IMR-90 (cell line): ENCODE measurements around the gene SLC6A7. TPM values are rescaled to one million over a fixed set of nuclear protein-coding genes. Genes with fewer than 3 reads are reported as not detected.

ENCODE experiments used
- ATAC-seq: fragments of 200-7000 bp; cut with Tn5 transposase; 2 replicates; pipeline ENCODE4 v1.9.1; 2020; ENCODE audit warnings: low read depth, mild to moderate bottlenecking, moderate library complexity
- BruUV-seq: library from RNA; stranded (reverse); fragments of 400-500 nt; replicated peaks from 2 replicates; lab custom pipeline; 2021; lab: Mats Ljungman, UMichigan
- CTCF ChIA-PET: fragments of 300-600 bp; formaldehyde crosslinking; extraction: SDS; loops from one replicate; lab custom pipeline; 2021; ENCODE audit warnings: antibody characterized with exemption; lab: Yijun Ruan, JAX
- POLR2A ChIA-PET: fragments of 300-600 bp; sonication (Branson Sonifier 250); formaldehyde crosslinking; loops from one replicate; lab custom pipeline; 2022; ENCODE audit warnings: antibody characterized with exemption; ENCODE audit not compliant: unreplicated experiment; lab: Charles Lee
- DNase-seq: peaks from one replicate; pipeline ENCODE4 v3.0.0; 2013
- H2AFZ ChIP-seq: replicated peaks from 2 replicates; pipeline ENCODE3; 2013; ENCODE audit warnings: low read length, mild to moderate bottlenecking; ENCODE audit not compliant: poor library complexity
- H2AK5ac ChIP-seq: 2 replicates; pipeline ENCODE4 v1.6.1; 2013; ENCODE audit warnings: low read depth, low read length, inconsistent platforms
- H2AK9ac ChIP-seq: replicated peaks from 2 replicates; pipeline ENCODE3; 2013; ENCODE audit warnings: mild to moderate bottlenecking, low read depth, low read length, moderate library complexity; ENCODE audit not compliant: poor library complexity
- H2BK120ac ChIP-seq: 2 replicates; pipeline ENCODE4 v1.6.1; 2013; ENCODE audit warnings: low read depth, low read length, inconsistent platforms
- H2BK15ac ChIP-seq: 3 replicates; pipeline ENCODE4 v1.6.1; 2013; ENCODE audit warnings: low read depth, low read length, inconsistent platforms
- H2BK20ac ChIP-seq: 2 replicates; pipeline ENCODE4 v1.6.1; 2013; ENCODE audit warnings: low read depth, mild to moderate bottlenecking, inconsistent platforms, low read length, moderate library complexity
- H2BK5ac ChIP-seq: 2 replicates; pipeline ENCODE4 v1.6.1; 2013; ENCODE audit warnings: mild to moderate bottlenecking, low read depth, low read length, inconsistent platforms; ENCODE audit not compliant: poor library complexity, severe bottlenecking
- H3K14ac ChIP-seq: replicated peaks from 2 replicates; pipeline ENCODE4 v1.6.1; 2013; ENCODE audit warnings: low read depth, low read length, inconsistent platforms
- H3K18ac ChIP-seq: 2 replicates; pipeline ENCODE4 v1.6.1; 2013; ENCODE audit warnings: low read depth, low read length, control low read depth
- H3K23ac ChIP-seq: 2 replicates; pipeline ENCODE4 v1.6.1; 2013; ENCODE audit warnings: low read depth, low read length, inconsistent platforms
- H3K27ac ChIP-seq: 2 replicates; pipeline ENCODE4 v1.5.1; 2013; ENCODE audit warnings: mild to moderate bottlenecking, control low read depth, low read length; ENCODE audit not compliant: insufficient read depth
- H3K27me3 ChIP-seq: 2 replicates; pipeline ENCODE4 v1.6.1; 2013; ENCODE audit warnings: low read length; ENCODE audit not compliant: control insufficient read depth, insufficient read depth
- H3K36me3 ChIP-seq: 2 replicates; pipeline ENCODE4 v1.6.1; 2013; ENCODE audit warnings: low read length, mixed read lengths; ENCODE audit not compliant: control insufficient read depth, insufficient read depth
- H3K4ac ChIP-seq: 2 replicates; pipeline ENCODE4 v1.6.1; 2013; ENCODE audit warnings: low read depth, low read length, inconsistent platforms
- H3K4me1 ChIP-seq: 2 replicates; pipeline ENCODE4 v1.6.1; 2013; ENCODE audit warnings: low read length, mixed read lengths; ENCODE audit not compliant: control insufficient read depth, insufficient read depth
- H3K4me2 ChIP-seq: 2 replicates; pipeline ENCODE4 v1.6.1; 2013; ENCODE audit warnings: low read depth, mild to moderate bottlenecking, control low read depth, low read length, moderate library complexity
- H3K4me3 ChIP-seq: 2 replicates; pipeline ENCODE4 v1.5.1; 2013; ENCODE audit warnings: low read depth, mild to moderate bottlenecking, control low read depth, low read length, moderate library complexity; ENCODE audit not compliant: insufficient read depth
- H3K56ac ChIP-seq: 2 replicates; pipeline ENCODE4 v1.6.1; 2013; ENCODE audit warnings: low read length, inconsistent platforms; ENCODE audit not compliant: insufficient read depth; ENCODE audit errors: extremely low read depth
- H3K79me1 ChIP-seq, 2 experiments: 2 replicates each; pipeline ENCODE4 v1.6.1; 2013; ENCODE audit warnings: low read length in 2 of 2, inconsistent platforms in 1 of 2, low read depth in 1 of 2
- H3K9ac ChIP-seq: 2 replicates; pipeline ENCODE4 v1.6.1; 2013; ENCODE audit warnings: low read depth, low read length, control low read depth
- H3K9me1 ChIP-seq: 2 replicates; pipeline ENCODE4 v1.6.1; 2013; ENCODE audit warnings: low read length, inconsistent platforms; ENCODE audit not compliant: insufficient read depth
- H3K9me3 ChIP-seq: 2 replicates; pipeline ENCODE4 v1.6.1; 2013; ENCODE audit warnings: low read length; ENCODE audit not compliant: control insufficient read depth, insufficient read depth
- H4K20me1 ChIP-seq: 2 replicates; pipeline ENCODE4 v1.6.1; 2013; ENCODE audit warnings: low read length, inconsistent platforms; ENCODE audit not compliant: insufficient read depth
- H4K5ac ChIP-seq: 2 replicates; pipeline ENCODE4 v1.6.1; 2013; ENCODE audit warnings: mild to moderate bottlenecking, low read depth, low read length, control low read depth
- H4K8ac ChIP-seq, 2 experiments: 2 replicates each; pipeline ENCODE4 v1.6.1; 2013; ENCODE audit warnings: low read depth in 2 of 2, low read length in 2 of 2, control low read depth in 1 of 2, inconsistent platforms in 1 of 2
- H4K91ac ChIP-seq: 2 replicates; pipeline ENCODE4 v1.6.1; 2013; ENCODE audit warnings: low read depth, low read length, inconsistent platforms; ENCODE audit not compliant: insufficient read depth
- CHD1 ChIP-seq: IDR thresholded peaks from 2 replicates; pipeline ENCODE4 v1.6.1; 2012; ENCODE audit warnings: low read depth, low read length, improper control_type of control experiment
- FOS ChIP-seq: fragments of 150-350 bp; IDR thresholded peaks from 2 replicates; pipeline ENCODE4 v1.6.1; 2016; ENCODE audit warnings: low read depth, low read length
- MAFK ChIP-seq: IDR thresholded peaks from 2 replicates; pipeline ENCODE4 v1.6.1; 2012; ENCODE audit warnings: low read depth, low read length, improper control_type of control experiment
- MXI1 ChIP-seq: IDR thresholded peaks from 2 replicates; pipeline ENCODE4 v1.6.1; 2012; ENCODE audit warnings: low read depth, mild to moderate bottlenecking, low read length, moderate library complexity, borderline replicate concordance
- NFE2L2 ChIP-seq: fragments of 150-350 bp; IDR thresholded peaks from 2 replicates; pipeline ENCODE4 v1.6.1; 2016; ENCODE audit warnings: low read depth, mild to moderate bottlenecking, low read length
- RCOR1 ChIP-seq: IDR thresholded peaks from 2 replicates; pipeline ENCODE4 v1.6.1; 2012; ENCODE audit warnings: mild to moderate bottlenecking, low read length, improper control_type of control experiment; ENCODE audit not compliant: insufficient replicate concordance
- SMC3 ChIP-seq: fragments of 150-350 bp; IDR thresholded peaks from 2 replicates; pipeline ENCODE4 v1.6.1; 2016; ENCODE audit warnings: low read depth, mild to moderate bottlenecking, antibody characterized with exemption, low read length, moderate library complexity
- WGBS, 2 experiments: methylation state at CpG; one replicate each; pipeline versions ENCODE4 v1.1.5 to v1.1.7; 2013; ENCODE audit warnings: missing lambda C conversion rate in 2 of 2; ENCODE audit not compliant: insufficient read length in 1 of 2; ENCODE audit errors: extremely low coverage in 2 of 2; 5-methylcytosine and 5-hydroxymethylcytosine counted together
- dilution Hi-C: fragments of 300-500 bp; cut with HindIII; formaldehyde crosslinking; loops from one replicate; pipeline ENCODE4 v1.14.3; 2018; ENCODE audit warnings: low sequenced_read_pairs; ENCODE audit not compliant: unreplicated experiment
- in situ Hi-C: fragments of 300-500 bp; cut with MboI; formaldehyde crosslinking; loops from 3 replicates; pipeline ENCODE4 v1.14.3; 2019; ENCODE audit warnings: low sequenced_read_pairs, inconsistent platforms, mixed read lengths
- intact Hi-C: fragments of 100-400 bp; cut with micrococcal nuclease; formaldehyde crosslinking; loops from 2 replicates; pipeline ENCODE4 v1.10.0; 2022
- polyA plus RNA-seq, 3 experiments: library from polyadenylated mRNA; depleted of rRNA; stranded (reverse); fragments of >200 nt; gene quantifications; 2 replicates each; pipeline ENCODE4 v1.2.3, GENCODE V29; 2012; ENCODE audit warnings: low replicate concordance in 1 of 3
- total RNA-seq: library from RNA; depleted of rRNA; stranded (reverse); fragments of >200 nt; gene quantifications from 2 replicates; pipeline ENCODE4 v1.2.3, GENCODE V29; 2012
- TF ChIP-seq, protein P1 (sequence below): fragments of 150-350 bp; IDR thresholded peaks from 2 replicates; pipeline ENCODE4 v1.6.1; 2016; ENCODE audit warnings: low read depth, mild to moderate bottlenecking, low read length, moderate library complexity, borderline replicate concordance
- TF ChIP-seq, protein P2 (sequence below): conservative IDR thresholded peaks from 2 replicates; pipeline ENCODE4 v1.5.1; 2012; ENCODE audit warnings: mild to moderate bottlenecking, low read depth, low read length, improper control_type of control experiment
- TF ChIP-seq, protein P3 (sequence below): fragments of 150-350 bp; IDR thresholded peaks from 2 replicates; pipeline ENCODE4 v1.6.1; 2017; ENCODE audit warnings: mild to moderate bottlenecking, antibody characterized with exemption, low read length, low read depth

The SLC6A7 gene
- total and polyA plus RNA-seq, 2 of the 4 experiments (the other 2 are of a cell fraction): under 0.01 TPM; not detected in 1

DNA sequence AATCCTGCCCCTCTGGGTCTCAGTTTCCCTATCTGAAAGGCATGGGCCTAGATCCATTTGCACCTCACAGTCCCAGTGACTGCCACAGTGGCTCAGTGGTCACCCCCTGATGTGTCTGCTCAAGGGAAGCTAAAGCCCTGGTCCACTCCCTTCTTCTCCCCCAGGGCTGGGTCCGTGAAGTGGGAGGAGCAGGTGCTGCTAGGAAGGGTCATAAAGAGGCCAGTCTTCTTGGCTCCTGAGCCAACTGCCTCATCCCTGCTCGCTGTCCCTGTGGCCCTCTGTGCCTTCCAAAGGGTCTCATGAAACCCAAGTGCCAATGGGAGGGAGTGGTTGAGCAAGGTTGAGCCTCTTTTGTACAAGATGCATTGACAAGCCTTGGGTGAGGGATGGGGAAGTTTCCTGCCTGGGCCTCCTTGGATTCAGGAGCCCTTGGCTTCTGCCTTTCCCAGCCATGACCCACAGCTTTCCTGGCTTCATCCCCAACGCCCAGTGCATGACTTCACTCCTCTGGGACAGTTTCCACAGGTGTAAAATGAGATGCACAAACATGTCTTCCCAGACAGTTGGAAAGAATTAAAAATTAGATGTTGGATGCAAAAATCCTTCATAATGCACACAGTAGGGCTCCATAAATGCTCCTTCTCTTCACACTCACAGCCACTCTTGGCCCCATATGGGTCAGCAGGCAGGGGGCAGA, 1.6 kb upstream of the SLC6A7 start:
- Histone ChIP-seq H3K56ac (no peak overlapping the region), H3K18ac (no peak overlapping the region), H3K4me3 (no peak overlapping the region), H2AK5ac (no peak overlapping the region), H3K27me3 (peaks cover 93% of the 10 kb centered on the region), H3K9me1 (peaks cover 4% of the 10 kb centered on the region; the same call in 1 of the 2 replicates), H2BK5ac (no peak overlapping the region), H3K4me2 (no peak overlapping the region), H3K23ac (no peak overlapping the region), H3K27ac (no peak overlapping the region), H2AFZ (no peak overlapping the region), H2AK9ac (no peak overlapping the region), H4K20me1 (no peaks in the 10 kb centered on the region), H4K91ac (no peak overlapping the region), H3K14ac (no peak overlapping the region), H3K4me1 (peaks cover 2% of the 10 kb centered on the region; the same call in 1 of the 2 replicates), H2BK120ac (no peak overlapping the region), H3K9me3 (no peaks in the 10 kb centered on the region), H4K5ac (no peak overlapping the region), H2BK15ac (no peak overlapping the region), H3K9ac (no peak overlapping the region), H3K36me3 (no peaks in the 10 kb centered on the region), H2BK20ac (no peak overlapping the region), H3K4ac (no peak overlapping the region), H3K79me1 (no peaks in the 10 kb centered on the region), H4K8ac (no peak overlapping the region)
- no TSS peak for BruUV-seq
- no peak for ATAC-seq
- dilution Hi-C loops: no loop called here
- intact Hi-C loops: no loop called here
- ChIA-PET POLR2A (no interaction called here), CTCF (no interaction called here)
- DNase-seq: no peak
- no peak for TF ChIP-seq SMC3
- TF ChIP-seq NFE2L2: no peak
- TF ChIP-seq MXI1: no peak
- TF ChIP-seq, protein P1, sequence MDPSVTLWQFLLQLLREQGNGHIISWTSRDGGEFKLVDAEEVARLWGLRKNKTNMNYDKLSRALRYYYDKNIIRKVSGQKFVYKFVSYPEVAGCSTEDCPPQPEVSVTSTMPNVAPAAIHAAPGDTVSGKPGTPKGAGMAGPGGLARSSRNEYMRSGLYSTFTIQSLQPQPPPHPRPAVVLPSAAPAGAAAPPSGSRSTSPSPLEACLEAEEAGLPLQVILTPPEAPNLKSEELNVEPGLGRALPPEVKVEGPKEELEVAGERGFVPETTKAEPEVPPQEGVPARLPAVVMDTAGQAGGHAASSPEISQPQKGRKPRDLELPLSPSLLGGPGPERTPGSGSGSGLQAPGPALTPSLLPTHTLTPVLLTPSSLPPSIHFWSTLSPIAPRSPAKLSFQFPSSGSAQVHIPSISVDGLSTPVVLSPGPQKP: no peak
- TF ChIP-seq, protein P2, sequence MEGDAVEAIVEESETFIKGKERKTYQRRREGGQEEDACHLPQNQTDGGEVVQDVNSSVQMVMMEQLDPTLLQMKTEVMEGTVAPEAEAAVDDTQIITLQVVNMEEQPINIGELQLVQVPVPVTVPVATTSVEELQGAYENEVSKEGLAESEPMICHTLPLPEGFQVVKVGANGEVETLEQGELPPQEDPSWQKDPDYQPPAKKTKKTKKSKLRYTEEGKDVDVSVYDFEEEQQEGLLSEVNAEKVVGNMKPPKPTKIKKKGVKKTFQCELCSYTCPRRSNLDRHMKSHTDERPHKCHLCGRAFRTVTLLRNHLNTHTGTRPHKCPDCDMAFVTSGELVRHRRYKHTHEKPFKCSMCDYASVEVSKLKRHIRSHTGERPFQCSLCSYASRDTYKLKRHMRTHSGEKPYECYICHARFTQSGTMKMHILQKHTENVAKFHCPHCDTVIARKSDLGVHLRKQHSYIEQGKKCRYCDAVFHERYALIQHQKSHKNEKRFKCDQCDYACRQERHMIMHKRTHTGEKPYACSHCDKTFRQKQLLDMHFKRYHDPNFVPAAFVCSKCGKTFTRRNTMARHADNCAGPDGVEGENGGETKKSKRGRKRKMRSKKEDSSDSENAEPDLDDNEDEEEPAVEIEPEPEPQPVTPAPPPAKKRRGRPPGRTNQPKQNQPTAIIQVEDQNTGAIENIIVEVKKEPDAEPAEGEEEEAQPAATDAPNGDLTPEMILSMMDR: no peak
- no peak for TF ChIP-seq RCOR1
- TF ChIP-seq, protein P3, sequence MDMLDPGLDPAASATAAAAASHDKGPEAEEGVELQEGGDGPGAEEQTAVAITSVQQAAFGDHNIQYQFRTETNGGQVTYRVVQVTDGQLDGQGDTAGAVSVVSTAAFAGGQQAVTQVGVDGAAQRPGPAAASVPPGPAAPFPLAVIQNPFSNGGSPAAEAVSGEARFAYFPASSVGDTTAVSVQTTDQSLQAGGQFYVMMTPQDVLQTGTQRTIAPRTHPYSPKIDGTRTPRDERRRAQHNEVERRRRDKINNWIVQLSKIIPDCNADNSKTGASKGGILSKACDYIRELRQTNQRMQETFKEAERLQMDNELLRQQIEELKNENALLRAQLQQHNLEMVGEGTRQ: no peak
- no peak for TF ChIP-seq CHD1
- no peak for TF ChIP-seq FOS
- no peak for TF ChIP-seq MAFK
- in situ Hi-C loops: no loop called here
- WGBS, 2 experiments: no CpG with 5 or more reads among the region's 3 CpGs
